ENCODE measurements around the gene CD6. TPM values are rescaled to one million over a fixed set of nuclear protein-coding genes. Genes with fewer than 3 reads are reported as not detected.

The CD6 gene
- total RNA-seq, 1 donor from 2014 or later = 327 TPM

DNA sequence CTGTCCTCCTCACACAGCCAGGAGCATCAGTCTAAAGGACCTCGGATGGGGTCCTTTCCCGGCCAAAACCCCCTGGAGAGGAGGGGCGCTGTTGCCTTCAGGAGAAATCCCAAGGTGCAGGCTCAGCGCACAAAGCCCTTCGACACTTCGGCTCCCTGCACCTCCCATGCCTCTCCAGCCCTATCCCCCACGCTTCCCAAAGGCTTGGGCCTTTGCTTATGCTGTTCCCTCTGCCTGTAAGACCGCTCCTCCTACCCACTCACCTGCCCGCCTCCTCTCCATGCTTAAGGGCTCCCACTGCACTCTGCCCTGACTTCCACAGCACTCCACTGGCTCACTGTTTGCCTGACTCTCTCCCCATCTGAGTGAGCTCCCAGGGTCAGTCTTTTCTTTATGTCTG lies 33.0 kb upstream of the CD6 start:
- H3K9me3 Mint-ChIP-seq = no peaks in the 10 kb centered on the region
- no peaks in the 10 kb centered on the region for H3K27me3 Mint-ChIP-seq (ENCODE audit: low read depth)
- H3K27ac Mint-ChIP-seq = no peak overlapping the region
- peaks cover 2% of the 10 kb centered on the region for H3K4me1 Mint-ChIP-seq (ENCODE audit: low read depth)
- no peaks in the 10 kb centered on the region for H3K36me3 Mint-ChIP-seq (ENCODE audit: low read depth)
- no peak overlapping the region for H3K4me3 Mint-ChIP-seq (ENCODE audit: low read depth)
- intact Hi-C loops (cut with micrococcal nuclease) = no loop called here
- DNase-seq (ENCODE audit: low spot score) = no peak

DNA sequence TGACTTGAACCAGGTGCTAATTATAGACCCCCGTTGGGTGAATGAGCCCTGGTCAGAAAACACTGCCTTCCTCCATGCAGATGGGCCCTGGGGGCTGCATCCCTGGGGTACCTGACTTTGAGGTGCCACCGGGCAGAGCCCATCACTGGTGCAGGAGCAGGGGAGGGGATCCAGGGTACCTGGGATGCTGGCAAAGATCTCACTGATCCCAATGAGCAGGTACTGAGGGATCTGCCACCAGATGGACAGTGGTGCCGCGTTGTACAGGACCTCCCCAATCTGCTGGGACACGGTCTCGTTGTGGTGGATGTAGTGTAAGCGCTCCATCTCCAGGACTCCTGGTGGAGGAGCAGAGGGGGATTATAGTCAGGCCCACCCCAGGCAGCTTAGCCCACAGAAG lies 32.2 kb upstream of the CD6 start:
- no peaks in the 10 kb centered on the region for H3K36me3 Mint-ChIP-seq (ENCODE audit: low read depth)

DNA sequence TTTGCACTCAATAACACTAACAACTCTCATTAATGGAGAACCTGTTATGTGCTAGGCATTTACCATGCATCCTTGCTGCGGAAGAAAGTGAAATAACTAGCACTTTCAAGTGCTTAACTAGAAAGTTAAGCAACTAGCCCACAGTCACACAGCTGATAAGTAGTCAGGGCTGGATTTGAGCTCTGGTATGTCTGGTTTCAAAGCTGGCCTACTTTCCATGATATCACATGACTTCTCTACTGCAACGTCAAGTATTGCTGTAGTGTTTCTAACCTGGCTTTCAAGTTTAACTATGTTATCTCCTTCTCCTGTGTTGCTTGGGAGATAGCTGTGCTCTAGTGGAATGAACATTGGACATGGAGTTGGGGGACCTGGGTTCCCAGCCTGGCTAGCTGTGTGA lies 31.6 kb upstream of the CD6 start:
- H3K4me3 Mint-ChIP-seq (ENCODE audit: low read depth) = no peak overlapping the region
- no peak overlapping the region for H3K27ac Mint-ChIP-seq
- intact Hi-C loops (cut with micrococcal nuclease) = no loop called here
- no peaks in the 10 kb centered on the region for H3K27me3 Mint-ChIP-seq (ENCODE audit: low read depth)
- no peaks in the 10 kb centered on the region for H3K36me3 Mint-ChIP-seq (ENCODE audit: low read depth)
- no peak for DNase-seq (ENCODE audit: low spot score)
- peaks cover 2% of the 10 kb centered on the region for H3K4me1 Mint-ChIP-seq (ENCODE audit: low read depth)
- H3K9me3 Mint-ChIP-seq = no peaks in the 10 kb centered on the region

More for the DNA sequence above, 32.2 kb upstream of the CD6 start:
- Mint-ChIP-seq H3K27ac (no peak overlapping the region), H3K4me3 (ENCODE audit: low read depth) (no peak overlapping the region), H3K9me3 (no peaks in the 10 kb centered on the region), H3K27me3 (ENCODE audit: low read depth) (no peaks in the 10 kb centered on the region), H3K4me1 (ENCODE audit: low read depth) (peaks cover 2% of the 10 kb centered on the region)
- intact Hi-C loops (cut with micrococcal nuclease) = no loop called here
- no peak for DNase-seq (ENCODE audit: low spot score)

DNA sequence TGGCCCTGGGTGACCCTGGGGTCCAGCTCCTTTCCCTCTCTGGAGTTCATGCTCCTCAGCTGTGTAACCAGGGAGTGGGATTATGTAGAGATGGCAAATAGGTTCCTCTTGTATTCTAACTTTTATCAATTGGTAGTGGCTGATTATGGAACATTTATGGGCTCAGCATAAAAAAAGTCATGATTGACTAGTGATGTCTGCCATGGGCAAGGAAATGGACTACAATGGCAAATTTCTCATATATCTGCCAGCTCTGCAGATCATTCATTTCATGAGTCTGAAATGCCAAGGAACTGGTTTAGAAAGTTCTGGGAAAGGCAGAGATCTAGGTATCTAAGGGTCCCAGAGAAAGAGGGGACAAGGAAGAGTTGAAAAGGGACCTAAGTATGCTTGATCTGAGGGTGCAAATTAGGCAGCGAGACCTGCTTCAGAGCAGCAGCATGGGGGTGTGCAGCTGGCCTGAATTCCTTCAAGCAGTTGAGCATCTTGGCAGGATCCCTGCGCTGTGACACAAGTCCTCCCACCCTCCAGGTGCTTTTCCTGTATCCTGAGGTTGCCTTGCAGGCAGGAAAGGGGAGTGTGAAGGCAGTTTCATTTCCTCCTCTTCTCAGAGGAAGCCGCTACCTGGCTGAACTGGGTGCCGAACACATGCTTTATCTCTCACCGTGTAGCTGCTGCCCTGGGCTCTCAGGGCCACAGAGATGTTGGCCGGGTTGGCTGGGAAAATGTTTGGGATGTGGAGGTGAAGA lies 29.9 kb upstream of the CD6 start:
- no peaks in the 10 kb centered on the region for H3K9me3 Mint-ChIP-seq
- peaks cover 2% of the 10 kb centered on the region for H3K4me1 Mint-ChIP-seq (ENCODE audit: low read depth)
- no peak overlapping the region for H3K4me3 Mint-ChIP-seq (ENCODE audit: low read depth)
- H3K36me3 Mint-ChIP-seq (ENCODE audit: low read depth) = no peaks in the 10 kb centered on the region
- H3K27me3 Mint-ChIP-seq (ENCODE audit: low read depth) = peaks cover 3% of the 10 kb centered on the region
- no peak overlapping the region for H3K27ac Mint-ChIP-seq
- no peak for DNase-seq (ENCODE audit: low spot score)
- intact Hi-C loops (cut with micrococcal nuclease) = no loop called here

DNA sequence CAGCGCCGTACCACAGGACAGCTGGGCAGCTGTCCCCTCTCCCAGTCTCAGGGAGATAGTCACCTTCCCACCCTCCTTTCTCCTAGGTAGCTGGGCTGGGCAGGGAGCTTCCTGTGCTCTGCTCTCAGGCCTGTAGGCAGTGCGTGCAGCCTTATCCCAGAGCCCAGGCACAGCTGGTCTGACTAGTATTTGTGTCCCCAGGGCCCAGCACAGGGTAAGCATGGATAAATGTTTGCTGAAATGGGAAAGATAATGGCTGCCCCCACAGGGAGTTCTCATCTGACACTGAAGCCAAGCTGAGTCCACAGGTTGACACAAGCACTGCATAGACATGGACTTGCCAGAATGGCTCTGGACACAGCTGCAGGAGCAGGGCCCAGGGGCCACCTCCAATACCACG lies 29.3 kb upstream of the CD6 start:
- H3K27ac Mint-ChIP-seq = no peak overlapping the region
- no peaks in the 10 kb centered on the region for H3K9me3 Mint-ChIP-seq
- intact Hi-C loops (cut with micrococcal nuclease) = no loop called here
- H3K4me1 Mint-ChIP-seq (ENCODE audit: low read depth) = peaks cover 2% of the 10 kb centered on the region
- no peak overlapping the region for H3K4me3 Mint-ChIP-seq (ENCODE audit: low read depth)
- peaks cover 3% of the 10 kb centered on the region for H3K27me3 Mint-ChIP-seq (ENCODE audit: low read depth)
- no peak for DNase-seq (ENCODE audit: low spot score)
- H3K36me3 Mint-ChIP-seq (ENCODE audit: low read depth) = no peaks in the 10 kb centered on the region

DNA sequence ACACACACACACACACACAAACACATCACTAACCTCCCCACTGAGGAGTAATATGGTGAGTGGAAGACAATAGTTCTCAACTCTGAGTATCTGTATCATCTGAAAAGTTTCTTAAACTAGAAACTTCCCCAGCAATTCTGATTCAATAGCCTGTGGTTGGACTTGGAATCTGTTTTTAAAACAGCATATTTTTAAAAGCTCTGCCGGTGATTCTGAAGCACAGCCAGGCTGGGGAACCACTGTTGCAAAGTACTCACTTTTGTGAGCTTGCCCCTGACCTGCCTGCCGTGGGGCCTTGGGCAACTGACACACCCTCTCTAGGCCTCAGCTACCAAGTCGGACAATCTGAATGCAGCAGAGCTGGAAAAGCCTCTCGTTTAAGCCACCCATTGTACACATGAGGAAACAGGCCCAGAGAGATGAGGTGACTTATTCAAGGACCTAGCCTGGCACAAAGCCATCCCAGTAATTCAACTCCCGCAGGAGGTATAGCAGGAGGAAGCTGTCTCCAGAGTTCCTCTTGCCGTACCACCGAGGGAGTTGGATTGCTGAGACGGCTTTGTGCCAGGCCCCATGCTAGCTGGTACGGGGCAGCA lies 28.4 kb upstream of the CD6 start:
- no peak for DNase-seq (ENCODE audit: low spot score)
- Mint-ChIP-seq H3K4me3 (ENCODE audit: low read depth) (no peak overlapping the region), H3K36me3 (ENCODE audit: low read depth) (no peaks in the 10 kb centered on the region), H3K9me3 (no peaks in the 10 kb centered on the region), H3K27ac (no peak overlapping the region), H3K4me1 (ENCODE audit: low read depth) (peaks cover 2% of the 10 kb centered on the region), H3K27me3 (ENCODE audit: low read depth) (peaks cover 3% of the 10 kb centered on the region)
- intact Hi-C loops (cut with micrococcal nuclease) = no loop called here

DNA sequence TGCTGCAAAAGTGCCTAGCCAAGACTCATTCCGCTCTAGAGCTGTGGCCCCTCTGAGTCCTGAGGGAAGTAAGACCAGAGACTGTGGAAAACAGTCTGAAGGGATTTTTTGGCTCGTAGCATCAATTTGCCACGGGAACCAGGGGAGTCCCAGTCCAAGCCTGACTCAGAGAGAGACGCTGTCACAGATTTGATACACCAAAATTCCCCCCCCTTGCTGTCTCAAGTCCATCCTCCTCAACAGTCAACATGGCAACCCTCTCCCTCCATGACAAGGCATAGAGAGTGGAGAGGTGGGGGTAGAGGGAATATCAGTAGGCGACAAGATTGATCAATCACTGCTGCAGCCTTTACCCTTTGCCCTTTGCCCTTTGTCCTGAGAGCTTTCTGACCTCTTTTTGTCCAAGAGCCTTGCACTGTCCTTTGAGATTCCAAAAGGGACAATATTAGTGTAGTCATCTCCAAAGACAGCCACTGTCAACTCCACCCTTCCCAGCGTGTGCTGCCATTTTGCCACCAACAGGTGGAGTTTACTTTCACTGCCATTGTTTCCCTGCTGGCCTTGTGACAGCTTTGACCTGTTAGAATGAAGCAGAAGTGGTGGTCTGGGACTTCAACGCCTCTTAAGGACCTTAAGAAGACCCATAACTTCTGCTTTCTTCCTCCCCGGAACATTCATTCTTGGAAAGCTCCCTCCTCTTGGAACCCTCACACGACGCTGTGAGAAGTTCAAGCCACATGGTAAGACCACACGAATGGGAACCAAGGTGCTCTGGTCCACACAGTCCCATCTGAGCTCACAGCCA lies 26.8 kb upstream of the CD6 start:
- no peak overlapping the region for H3K27ac Mint-ChIP-seq
- H3K4me3 Mint-ChIP-seq (ENCODE audit: low read depth) = no peak overlapping the region
- peaks cover 9% of the 10 kb centered on the region for H3K27me3 Mint-ChIP-seq (ENCODE audit: low read depth)
- H3K36me3 Mint-ChIP-seq (ENCODE audit: low read depth) = no peaks in the 10 kb centered on the region
- DNase-seq (ENCODE audit: low spot score) = no peak
- no peaks in the 10 kb centered on the region for H3K9me3 Mint-ChIP-seq
- H3K4me1 Mint-ChIP-seq (ENCODE audit: low read depth) = peaks cover 2% of the 10 kb centered on the region
- intact Hi-C loops (cut with micrococcal nuclease) = no loop called here

DNA sequence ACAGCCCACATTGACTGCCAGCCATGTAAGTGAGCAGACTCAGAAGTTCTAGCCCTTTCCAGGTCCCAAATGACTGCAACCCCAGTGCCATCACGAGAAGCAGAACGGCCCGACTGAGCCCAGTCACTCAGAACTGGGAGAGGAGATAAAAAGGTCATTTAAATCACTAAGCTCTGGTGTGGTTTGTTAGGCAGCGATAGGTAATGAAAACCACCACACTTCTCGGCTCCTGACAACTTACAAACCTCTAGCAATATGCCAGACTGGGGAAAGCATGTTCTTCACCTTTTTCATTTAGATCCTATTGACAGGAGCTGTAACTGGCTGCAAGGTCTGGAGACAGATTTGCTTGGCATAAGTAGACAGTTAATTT lies 26.2 kb upstream of the CD6 start:
- H3K4me1 Mint-ChIP-seq (ENCODE audit: low read depth) = peaks cover 2% of the 10 kb centered on the region
- H3K4me3 Mint-ChIP-seq (ENCODE audit: low read depth) = no peak overlapping the region
- H3K36me3 Mint-ChIP-seq (ENCODE audit: low read depth) = no peaks in the 10 kb centered on the region
- intact Hi-C loops (cut with micrococcal nuclease) = no loop called here
- H3K27me3 Mint-ChIP-seq (ENCODE audit: low read depth) = peaks cover 13% of the 10 kb centered on the region
- DNase-seq (ENCODE audit: low spot score) = no peak
- no peak overlapping the region for H3K27ac Mint-ChIP-seq
- H3K9me3 Mint-ChIP-seq = no peaks in the 10 kb centered on the region

DNA sequence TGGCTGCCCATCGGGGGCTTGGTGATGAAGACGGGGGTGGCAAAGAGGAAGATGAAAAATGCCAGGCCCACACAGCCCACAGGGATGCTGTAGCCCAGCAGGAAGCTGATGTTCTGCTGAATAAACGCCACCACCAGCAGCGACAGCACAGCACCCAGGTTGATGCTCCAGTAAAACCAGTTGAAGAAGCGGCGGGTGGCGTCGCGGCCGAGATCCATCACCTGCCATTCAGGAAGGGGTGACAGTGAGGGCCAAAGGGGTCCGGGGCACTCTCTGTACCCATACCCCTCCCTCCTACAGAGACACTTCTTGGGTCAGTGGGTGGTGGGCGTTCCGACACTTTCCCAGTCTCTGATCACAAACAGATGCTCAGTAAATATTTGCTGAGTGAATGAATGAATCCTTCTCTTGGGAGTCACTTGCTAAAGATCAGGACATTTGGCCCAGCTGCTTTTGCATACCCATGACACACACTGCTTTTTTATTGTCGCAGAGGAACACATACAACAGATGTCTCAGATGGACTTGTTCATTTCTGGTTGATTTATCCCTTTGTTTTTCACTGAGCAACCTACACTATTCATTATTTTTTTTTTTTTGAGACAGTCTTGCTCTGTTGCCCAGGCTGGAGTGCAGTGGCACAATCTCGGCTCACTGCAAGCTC lies 24.7 kb upstream of the CD6 start:
- intact Hi-C loops (cut with micrococcal nuclease) = no loop called here
- H3K4me1 Mint-ChIP-seq (ENCODE audit: low read depth) = peaks cover 1% of the 10 kb centered on the region
- no peaks in the 10 kb centered on the region for H3K36me3 Mint-ChIP-seq (ENCODE audit: low read depth)
- no peaks in the 10 kb centered on the region for H3K9me3 Mint-ChIP-seq
- no peak overlapping the region for H3K4me3 Mint-ChIP-seq (ENCODE audit: low read depth)
- H3K27me3 Mint-ChIP-seq (ENCODE audit: low read depth) = peaks cover 16% of the 10 kb centered on the region
- DNase-seq (ENCODE audit: low spot score) = no peak
- H3K27ac Mint-ChIP-seq = no peak overlapping the region

DNA sequence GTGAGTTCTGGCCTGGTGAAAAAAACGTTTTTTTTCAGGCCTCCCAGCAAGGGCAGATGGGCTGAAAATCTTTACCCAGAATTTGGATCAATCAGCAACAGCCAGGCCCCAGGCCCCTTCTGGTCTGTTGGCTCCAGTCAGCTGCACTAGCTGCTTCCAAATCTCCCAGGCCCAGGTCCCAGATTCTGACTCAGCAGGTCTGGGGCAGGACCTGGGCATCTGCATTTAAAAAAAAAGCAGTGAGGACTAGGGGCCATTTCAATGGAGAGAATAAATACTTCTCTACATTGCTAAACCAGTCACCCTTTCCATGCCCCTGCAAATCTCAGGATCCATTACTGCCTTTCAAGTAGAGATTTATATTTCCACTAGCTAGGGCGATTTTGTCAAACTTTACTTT lies 23.8 kb upstream of the CD6 start:
- Mint-ChIP-seq H3K4me1 (ENCODE audit: low read depth) (peaks cover 7% of the 10 kb centered on the region), H3K36me3 (ENCODE audit: low read depth) (no peaks in the 10 kb centered on the region), H3K9me3 (no peaks in the 10 kb centered on the region), H3K4me3 (ENCODE audit: low read depth) (no peak overlapping the region), H3K27ac (no peak overlapping the region), H3K27me3 (ENCODE audit: low read depth) (peaks cover 24% of the 10 kb centered on the region)
- intact Hi-C loops (cut with micrococcal nuclease) = no loop called here
- no peak for DNase-seq (ENCODE audit: low spot score)

DNA sequence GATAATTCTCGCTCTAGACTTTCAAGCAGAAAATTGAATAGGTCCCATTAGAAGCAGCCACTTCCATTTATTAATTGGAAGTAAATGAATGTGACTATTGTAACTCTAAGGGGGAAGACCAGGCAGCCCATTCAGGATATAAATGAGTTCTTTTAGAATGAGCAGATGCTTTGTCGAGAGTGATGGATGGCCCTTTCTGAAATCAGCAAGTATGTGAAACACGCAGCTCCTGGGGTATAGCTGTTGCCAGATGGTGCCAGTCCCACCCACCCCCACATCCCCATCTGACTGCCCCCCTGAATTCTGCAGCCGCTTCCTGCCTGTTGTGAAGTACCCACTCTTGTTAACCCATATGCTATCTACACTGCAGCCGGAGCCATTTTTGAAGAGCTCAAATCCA lies 23.2 kb upstream of the CD6 start:
- Mint-ChIP-seq H3K4me1 (ENCODE audit: low read depth) (peaks cover 7% of the 10 kb centered on the region), H3K9me3 (no peaks in the 10 kb centered on the region), H3K27ac (no peak overlapping the region), H3K36me3 (ENCODE audit: low read depth) (no peaks in the 10 kb centered on the region), H3K27me3 (ENCODE audit: low read depth) (peaks cover 28% of the 10 kb centered on the region), H3K4me3 (ENCODE audit: low read depth) (no peak overlapping the region)
- intact Hi-C loops (cut with micrococcal nuclease) = no loop called here
- no peak for DNase-seq (ENCODE audit: low spot score)

DNA sequence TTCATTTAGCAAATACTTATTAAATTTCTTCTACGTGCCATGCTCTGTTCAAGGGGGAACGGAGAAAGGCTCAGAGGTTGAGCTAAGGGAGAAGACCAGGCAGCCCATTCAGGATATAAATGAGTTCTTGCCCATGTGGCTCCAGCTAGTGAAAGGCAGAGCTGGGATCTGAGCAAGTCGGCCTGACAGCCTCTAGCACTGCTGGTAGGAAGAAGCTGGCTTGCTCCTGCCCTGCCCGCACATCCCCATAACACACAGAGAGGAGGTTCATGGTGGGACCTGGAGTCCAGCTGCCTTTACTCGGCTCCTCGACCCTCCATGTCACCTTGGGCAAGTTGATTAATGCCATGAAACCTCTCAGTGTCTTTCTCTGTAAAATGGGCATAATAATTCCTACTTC lies 21.5 kb upstream of the CD6 start:
- Mint-ChIP-seq H3K4me3 (ENCODE audit: low read depth) (no peak overlapping the region), H3K4me1 (ENCODE audit: low read depth) (peaks cover 7% of the 10 kb centered on the region), H3K27ac (no peak overlapping the region), H3K36me3 (ENCODE audit: low read depth) (no peaks in the 10 kb centered on the region), H3K9me3 (no peaks in the 10 kb centered on the region), H3K27me3 (ENCODE audit: low read depth) (peaks cover 30% of the 10 kb centered on the region)
- intact Hi-C loops (cut with micrococcal nuclease) = no loop called here
- DNase-seq (ENCODE audit: low spot score) = no peak
